HG03280 (cell line): ENCODE data around the gene XPOT.
"Not testable (repeated sequence)": the region's sequence is repeated elsewhere in the genome, so short reads cannot be mapped to it uniquely, and the experiment has no call there.

Source experiments
- ATAC-seq: cut with Tn5 transposase; IDR thresholded peaks from one replicate; pipeline ENCODE4 v1.9.1; 2021; ENCODE audit warnings: mild to moderate bottlenecking, moderate library complexity; ENCODE audit not compliant: unreplicated experiment

Gene XPOT

GRCh38 chr12:64403707-64404469 lies at the start of gene XPOT:
XPOT (plus strand) TSS chr12:64404392; CDS start chr12:64410036, 5,644 bp downstream.
- peak; percentile 93 for ATAC-seq

GRCh38 chr12:64356209-64356608 lies 48.0 kb upstream of the XPOT start:
- ATAC-seq: not testable (repeated sequence)

- not testable (repeated sequence) for ATAC-seq
These were observed 43.0 kb upstream of the XPOT start for GRCh38 chr12:64361173-64361572.

- no peak for ATAC-seq
These were observed 41.4 kb upstream of the XPOT start for GRCh38 chr12:64362721-64363305.

GRCh38 chr12:64383675-64384074 lies 20.5 kb upstream of the XPOT start:
- no peak for ATAC-seq

- ATAC-seq: no peak
These were observed 19.2 kb upstream of the XPOT start for GRCh38 chr12:64385019-64385418.

GRCh38 chr12:64385468-64385867 lies 18.7 kb upstream of the XPOT start:
- ATAC-seq: no peak

GRCh38 chr12:64387197-64387816 lies 16.9 kb upstream of the XPOT start:
- no peak for ATAC-seq

- ATAC-seq: no peak
These were observed 15.0 kb upstream of the XPOT start for GRCh38 chr12:64389154-64389553.

- ATAC-seq: no peak
These were observed 13.8 kb upstream of the XPOT start, which contains the start of gene C12orf56 for GRCh38 chr12:64390275-64390851. C12orf56 (minus strand) TSS chr12:64390758; CDS start chr12:64390565, 193 bp downstream.

- ATAC-seq: peak; percentile 51
These were observed 12.0 kb upstream of the XPOT start for GRCh38 chr12:64392221-64392620.

GRCh38 chr12:64395739-64396138 lies 8.5 kb upstream of the XPOT start:
- ATAC-seq: no peak

- no peak for ATAC-seq
These were observed 4.2 kb upstream of the XPOT start for GRCh38 chr12:64400041-64400440.

- ATAC-seq: no peak
These were observed 2.0 kb upstream of the XPOT start for GRCh38 chr12:64402181-64402580.

- ATAC-seq: peak; percentile 38
These were observed 471 bp downstream of the XPOT start for GRCh38 chr12:64404470-64405256.

- no peak for ATAC-seq
These were observed 3.4 kb downstream of the XPOT start for GRCh38 chr12:64407342-64408223.

GRCh38 chr12:64411427-64411826 lies 7.2 kb downstream of the XPOT start:
- no peak for ATAC-seq

GRCh38 chr12:64412459-64412858 lies 8.3 kb downstream of the XPOT start:
- no peak for ATAC-seq

- no peak for ATAC-seq
These were observed 9.7 kb downstream of the XPOT start for GRCh38 chr12:64413884-64414283.

GRCh38 chr12:64418209-64418608 lies 14.0 kb downstream of the XPOT start:
- ATAC-seq: no peak
